ENCODE measurements around the gene MAPK8.

The MAPK8 gene

DNA sequence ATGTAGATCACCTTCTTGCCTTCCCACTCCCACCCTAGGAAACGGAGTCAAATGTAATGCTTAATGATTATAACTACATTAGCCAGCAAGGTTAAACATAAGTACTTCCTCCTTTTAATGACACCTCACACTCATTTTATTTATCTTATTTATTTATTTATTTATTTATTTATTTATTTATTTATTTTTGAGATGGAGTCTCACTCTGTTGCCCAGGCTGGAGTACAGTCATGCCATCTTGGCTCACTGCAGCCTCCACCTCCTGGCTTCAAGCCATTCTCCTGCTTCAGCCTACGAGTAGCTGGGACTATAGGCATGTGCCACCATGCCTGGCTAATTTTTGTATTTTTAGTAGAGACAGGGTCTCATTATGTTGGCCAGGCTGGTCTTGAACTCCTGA, 115.4 kb downstream of the MAPK8 start (continued):
- TF ChIP-seq, protein P1, sequence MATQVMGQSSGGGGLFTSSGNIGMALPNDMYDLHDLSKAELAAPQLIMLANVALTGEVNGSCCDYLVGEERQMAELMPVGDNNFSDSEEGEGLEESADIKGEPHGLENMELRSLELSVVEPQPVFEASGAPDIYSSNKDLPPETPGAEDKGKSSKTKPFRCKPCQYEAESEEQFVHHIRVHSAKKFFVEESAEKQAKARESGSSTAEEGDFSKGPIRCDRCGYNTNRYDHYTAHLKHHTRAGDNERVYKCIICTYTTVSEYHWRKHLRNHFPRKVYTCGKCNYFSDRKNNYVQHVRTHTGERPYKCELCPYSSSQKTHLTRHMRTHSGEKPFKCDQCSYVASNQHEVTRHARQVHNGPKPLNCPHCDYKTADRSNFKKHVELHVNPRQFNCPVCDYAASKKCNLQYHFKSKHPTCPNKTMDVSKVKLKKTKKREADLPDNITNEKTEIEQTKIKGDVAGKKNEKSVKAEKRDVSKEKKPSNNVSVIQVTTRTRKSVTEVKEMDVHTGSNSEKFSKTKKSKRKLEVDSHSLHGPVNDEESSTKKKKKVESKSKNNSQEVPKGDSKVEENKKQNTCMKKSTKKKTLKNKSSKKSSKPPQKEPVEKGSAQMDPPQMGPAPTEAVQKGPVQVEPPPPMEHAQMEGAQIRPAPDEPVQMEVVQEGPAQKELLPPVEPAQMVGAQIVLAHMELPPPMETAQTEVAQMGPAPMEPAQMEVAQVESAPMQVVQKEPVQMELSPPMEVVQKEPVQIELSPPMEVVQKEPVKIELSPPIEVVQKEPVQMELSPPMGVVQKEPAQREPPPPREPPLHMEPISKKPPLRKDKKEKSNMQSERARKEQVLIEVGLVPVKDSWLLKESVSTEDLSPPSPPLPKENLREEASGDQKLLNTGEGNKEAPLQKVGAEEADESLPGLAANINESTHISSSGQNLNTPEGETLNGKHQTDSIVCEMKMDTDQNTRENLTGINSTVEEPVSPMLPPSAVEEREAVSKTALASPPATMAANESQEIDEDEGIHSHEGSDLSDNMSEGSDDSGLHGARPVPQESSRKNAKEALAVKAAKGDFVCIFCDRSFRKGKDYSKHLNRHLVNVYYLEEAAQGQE (tag by site-specific recombination; IDR thresholded peaks at IDR 0.05): 0 out of 2 replicates have a peak, but pooled peaks have one; percentile 42
- 0 out of 2 replicates have a peak, but pooled peaks have one; percentile 50 for TF ChIP-seq ZFP37 (tag by site-specific recombination; IDR thresholded peaks at IDR 0.05)
- TF ChIP-seq ZNF510 (tag by site-specific recombination; IDR thresholded peaks at IDR 0.05; ENCODE audit: insufficient replicate concordance): peak; percentile 64
- peak; percentile 42; the same call in 1 of the 2 replicates for TF ChIP-seq ZNF501 (tag by site-specific recombination; IDR thresholded peaks at IDR 0.05)
- peak; percentile 57; the same call in 1 of the 2 replicates for TF ChIP-seq ZNF121 (tag by site-specific recombination; IDR thresholded peaks at IDR 0.05)
- peak; percentile 68 for TF ChIP-seq ZXDB (tag by site-specific recombination; IDR thresholded peaks at IDR 0.05)
- TF ChIP-seq, protein P2, sequence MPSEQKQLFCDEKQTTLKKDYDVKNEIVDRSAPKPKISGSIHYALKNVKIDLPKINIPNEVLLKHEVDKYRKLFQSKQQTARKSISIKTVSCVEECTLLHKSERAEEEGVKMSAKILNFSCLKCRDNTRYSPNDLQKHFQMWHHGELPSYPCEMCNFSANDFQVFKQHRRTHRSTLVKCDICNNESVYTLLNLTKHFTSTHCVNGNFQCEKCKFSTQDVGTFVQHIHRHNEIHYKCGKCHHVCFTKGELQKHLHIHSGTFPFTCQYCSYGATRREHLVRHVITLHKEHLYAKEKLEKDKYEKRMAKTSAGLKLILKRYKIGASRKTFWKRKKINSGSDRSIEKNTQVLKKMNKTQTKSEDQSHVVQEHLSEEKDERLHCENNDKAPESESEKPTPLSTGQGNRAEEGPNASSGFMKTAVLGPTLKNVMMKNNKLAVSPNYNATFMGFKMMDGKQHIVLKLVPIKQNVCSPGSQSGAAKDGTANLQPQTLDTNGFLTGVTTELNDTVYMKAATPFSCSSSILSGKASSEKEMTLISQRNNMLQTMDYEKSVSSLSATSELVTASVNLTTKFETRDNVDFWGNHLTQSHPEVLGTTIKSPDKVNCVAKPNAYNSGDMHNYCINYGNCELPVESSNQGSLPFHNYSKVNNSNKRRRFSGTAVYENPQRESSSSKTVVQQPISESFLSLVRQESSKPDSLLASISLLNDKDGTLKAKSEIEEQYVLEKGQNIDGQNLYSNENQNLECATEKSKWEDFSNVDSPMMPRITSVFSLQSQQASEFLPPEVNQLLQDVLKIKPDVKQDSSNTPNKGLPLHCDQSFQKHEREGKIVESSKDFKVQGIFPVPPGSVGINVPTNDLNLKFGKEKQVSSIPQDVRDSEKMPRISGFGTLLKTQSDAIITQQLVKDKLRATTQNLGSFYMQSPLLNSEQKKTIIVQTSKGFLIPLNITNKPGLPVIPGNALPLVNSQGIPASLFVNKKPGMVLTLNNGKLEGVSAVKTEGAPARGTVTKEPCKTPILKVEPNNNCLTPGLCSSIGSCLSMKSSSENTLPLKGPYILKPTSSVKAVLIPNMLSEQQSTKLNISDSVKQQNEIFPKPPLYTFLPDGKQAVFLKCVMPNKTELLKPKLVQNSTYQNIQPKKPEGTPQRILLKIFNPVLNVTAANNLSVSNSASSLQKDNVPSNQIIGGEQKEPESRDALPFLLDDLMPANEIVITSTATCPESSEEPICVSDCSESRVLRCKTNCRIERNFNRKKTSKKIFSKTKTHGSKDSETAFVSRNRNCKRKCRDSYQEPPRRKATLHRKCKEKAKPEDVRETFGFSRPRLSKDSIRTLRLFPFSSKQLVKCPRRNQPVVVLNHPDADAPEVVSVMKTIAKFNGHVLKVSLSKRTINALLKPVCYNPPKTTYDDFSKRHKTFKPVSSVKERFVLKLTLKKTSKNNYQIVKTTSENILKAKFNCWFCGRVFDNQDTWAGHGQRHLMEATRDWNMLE (tag by site-specific recombination; conservative IDR thresholded peaks at IDR 0.05; ENCODE audit: low read depth): peak; percentile 88
- TF ChIP-seq ZNF555 (tag by site-specific recombination; conservative IDR thresholded peaks at IDR 0.05): peak; percentile 76
- peak; percentile 93 for TF ChIP-seq ZNF394 (tag by site-specific recombination; IDR thresholded peaks at IDR 0.05; ENCODE audit: borderline replicate concordance)
- TF ChIP-seq, protein P3, sequence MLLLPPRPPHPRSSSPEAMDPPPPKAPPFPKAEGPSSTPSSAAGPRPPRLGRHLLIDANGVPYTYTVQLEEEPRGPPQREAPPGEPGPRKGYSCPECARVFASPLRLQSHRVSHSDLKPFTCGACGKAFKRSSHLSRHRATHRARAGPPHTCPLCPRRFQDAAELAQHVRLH (tag by site-specific recombination; IDR thresholded peaks at IDR 0.05): peak; percentile 47; the same call in 1 of the 2 replicates
- TF ChIP-seq, protein P4, sequence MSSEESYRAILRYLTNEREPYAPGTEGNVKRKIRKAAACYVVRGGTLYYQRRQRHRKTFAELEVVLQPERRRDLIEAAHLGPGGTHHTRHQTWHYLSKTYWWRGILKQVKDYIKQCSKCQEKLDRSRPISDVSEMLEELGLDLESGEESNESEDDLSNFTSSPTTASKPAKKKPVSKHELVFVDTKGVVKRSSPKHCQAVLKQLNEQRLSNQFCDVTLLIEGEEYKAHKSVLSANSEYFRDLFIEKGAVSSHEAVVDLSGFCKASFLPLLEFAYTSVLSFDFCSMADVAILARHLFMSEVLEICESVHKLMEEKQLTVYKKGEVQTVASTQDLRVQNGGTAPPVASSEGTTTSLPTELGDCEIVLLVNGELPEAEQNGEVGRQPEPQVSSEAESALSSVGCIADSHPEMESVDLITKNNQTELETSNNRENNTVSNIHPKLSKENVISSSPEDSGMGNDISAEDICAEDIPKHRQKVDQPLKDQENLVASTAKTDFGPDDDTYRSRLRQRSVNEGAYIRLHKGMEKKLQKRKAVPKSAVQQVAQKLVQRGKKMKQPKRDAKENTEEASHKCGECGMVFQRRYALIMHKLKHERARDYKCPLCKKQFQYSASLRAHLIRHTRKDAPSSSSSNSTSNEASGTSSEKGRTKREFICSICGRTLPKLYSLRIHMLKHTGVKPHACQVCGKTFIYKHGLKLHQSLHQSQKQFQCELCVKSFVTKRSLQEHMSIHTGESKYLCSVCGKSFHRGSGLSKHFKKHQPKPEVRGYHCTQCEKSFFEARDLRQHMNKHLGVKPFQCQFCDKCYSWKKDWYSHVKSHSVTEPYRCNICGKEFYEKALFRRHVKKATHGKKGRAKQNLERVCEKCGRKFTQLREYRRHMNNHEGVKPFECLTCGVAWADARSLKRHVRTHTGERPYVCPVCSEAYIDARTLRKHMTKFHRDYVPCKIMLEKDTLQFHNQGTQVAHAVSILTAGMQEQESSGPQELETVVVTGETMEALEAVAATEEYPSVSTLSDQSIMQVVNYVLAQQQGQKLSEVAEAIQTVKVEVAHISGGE (tag by site-specific recombination; conservative IDR thresholded peaks at IDR 0.05; ENCODE audit: low read depth): peak; percentile 77
- TF ChIP-seq ZNF266 (tag by site-specific recombination; IDR thresholded peaks at IDR 0.05; ENCODE audit: low read depth): peak; percentile 74
- peak; percentile 72 for TF ChIP-seq ZBTB8A (tag by site-specific recombination; IDR thresholded peaks at IDR 0.05)
- TF ChIP-seq GLI2 (tag by site-specific recombination; IDR thresholded peaks at IDR 0.05; ENCODE audit: borderline replicate concordance, low read depth): peak; percentile 63; the same call in 1 of the 2 replicates
- TF ChIP-seq ZNF629 (tag by site-specific recombination; IDR thresholded peaks at IDR 0.05): peak; percentile 44; the same call in 1 of the 2 replicates

Measured in HEK293 (cell line).